ENCODE measurements around the gene THAP6. TPM values are rescaled to one million over a fixed set of nuclear protein-coding genes. Genes with fewer than 3 reads are reported as not detected.
A peak's percentile ranks its signal among the peaks of the same experiment; 100 is the strongest.
"Not testable (repeated sequence)": the region's sequence is repeated elsewhere in the genome, so short reads cannot be mapped to it uniquely, and the experiment has no call there.

Gene THAP6
- total RNA-seq, 1 donor from 2014 or later = 22.8 TPM

GRCh38 chr4:75513526-75514130 lies 645 bp upstream of the THAP6 start:
- no peak for DNase-seq
- Histone ChIP-seq H3K4me3 (peak overlapping the region; percentile 89), H3K27me3 (ENCODE audit: low read depth) (no peaks in the 10 kb centered on the region), H3K27ac (replicated peaks) (peak overlapping the region; percentile 97), H3K9me3 (replicated peaks) (no peaks in the 10 kb centered on the region), H3K36me3 (peaks cover 17% of the 10 kb centered on the region), H3K4me1 (peaks cover 68% of the 10 kb centered on the region)
- no peak for TF ChIP-seq CTCF (IDR thresholded peaks at IDR 0.05; ENCODE audit: borderline replicate concordance)
- intact Hi-C loops (cut with micrococcal nuclease) = no loop called here

GRCh38 chr4:75514949-75515612 lies 808 bp downstream of the THAP6 start:
- no peak for TF ChIP-seq CTCF (IDR thresholded peaks at IDR 0.05; ENCODE audit: borderline replicate concordance)
- H3K4me1 ChIP-seq = peaks cover 62% of the 10 kb centered on the region
- intact Hi-C loops (cut with micrococcal nuclease) = no loop called here

GRCh38 chr4:75516144-75516543 lies 1.9 kb downstream of the THAP6 start:
- no peak overlapping the region for H3K4me3 ChIP-seq
- intact Hi-C loops (cut with micrococcal nuclease) = no loop called here
- no peak overlapping the region for H3K27ac ChIP-seq (replicated peaks)
- H3K9me3 ChIP-seq (replicated peaks) = no peaks in the 10 kb centered on the region
- peaks cover 51% of the 10 kb centered on the region for H3K4me1 ChIP-seq
- TF ChIP-seq CTCF (IDR thresholded peaks at IDR 0.05; ENCODE audit: borderline replicate concordance) = no peak
- DNase-seq = no peak
- H3K27me3 ChIP-seq (ENCODE audit: low read depth) = no peaks in the 10 kb centered on the region
- peaks cover 23% of the 10 kb centered on the region for H3K36me3 ChIP-seq

More at GRCh38 chr4:75514949-75515612, 808 bp downstream of the THAP6 start:
- Histone ChIP-seq H3K27ac (replicated peaks) (peak overlapping the region; percentile 97), H3K27me3 (ENCODE audit: low read depth) (no peaks in the 10 kb centered on the region), H3K4me3 (peak overlapping the region; percentile 89), H3K36me3 (peaks cover 23% of the 10 kb centered on the region), H3K9me3 (replicated peaks) (no peaks in the 10 kb centered on the region)
- DNase-seq = no peak

- H3K27me3 ChIP-seq (ENCODE audit: low read depth); H3K9me3 ChIP-seq (replicated peaks); H3K4me3 ChIP-seq; H3K27ac ChIP-seq (replicated peaks); intact Hi-C loops (cut with micrococcal nuclease); DNase-seq: not testable (repeated sequence)
- H3K36me3 ChIP-seq = peaks cover 40% of the 10 kb centered on the region
- peaks cover 21% of the 10 kb centered on the region for H3K4me1 ChIP-seq
Observed at GRCh38 chr4:75519452-75519851, 5.2 kb downstream of the THAP6 start.

- Histone ChIP-seq H3K36me3 (peaks cover 70% of the 10 kb centered on the region), H3K9me3 (replicated peaks) (no peaks in the 10 kb centered on the region), H3K4me3 (no peak overlapping the region), H3K27me3 (ENCODE audit: low read depth) (no peaks in the 10 kb centered on the region), H3K27ac (replicated peaks) (no peak overlapping the region), H3K4me1 (no peaks in the 10 kb centered on the region)
- no peak for DNase-seq
- no peak for TF ChIP-seq CTCF (IDR thresholded peaks at IDR 0.05; ENCODE audit: borderline replicate concordance)
- intact Hi-C loops (cut with micrococcal nuclease) = loop anchor here (10.0 kb wide), 1 partner anchor 50 kb away; no protein-coding TSS in a partner anchor
Observed at GRCh38 chr4:75525086-75525485, 10.8 kb downstream of the THAP6 start.

- no peaks in the 10 kb centered on the region for H3K9me3 ChIP-seq (replicated peaks)
- no peaks in the 10 kb centered on the region for H3K27me3 ChIP-seq (ENCODE audit: low read depth)
- no peak overlapping the region for H3K4me3 ChIP-seq
- no peak for TF ChIP-seq CTCF (IDR thresholded peaks at IDR 0.05; ENCODE audit: borderline replicate concordance)
- peaks cover 78% of the 10 kb centered on the region for H3K36me3 ChIP-seq
- H3K4me1 ChIP-seq = peaks cover 3% of the 10 kb centered on the region
- H3K27ac ChIP-seq (replicated peaks) = no peak overlapping the region
- no peak for DNase-seq
- intact Hi-C loops (cut with micrococcal nuclease) = loop anchor here (10.0 kb wide), 1 partner anchor 51 kb away; no protein-coding TSS in a partner anchor
Observed at GRCh38 chr4:75525910-75526309, 11.6 kb downstream of the THAP6 start.
